GM12891 (cell line): ENCODE results near the gene TSC1.

Experiments
- PAX5 ChIP-seq: IDR thresholded peaks from 2 replicates; pipeline ENCODE4 v1.6.1; 2011; ENCODE audit warnings: low read length, moderate library complexity, mild to moderate bottlenecking; ENCODE audit not compliant: insufficient read depth, severe bottlenecking
- POLR2A ChIP-seq: IDR thresholded peaks from 2 replicates; pipeline ENCODE4 v1.6.1; 2011; ENCODE audit warnings: low read depth, low read length, control low read depth
- POLR2AphosphoS5 ChIP-seq: IDR thresholded peaks from 2 replicates; pipeline ENCODE4 v1.6.1; 2011; ENCODE audit warnings: low read depth, low read length, control low read depth
- SPI1 ChIP-seq: IDR thresholded peaks from 2 replicates; pipeline ENCODE4 v1.6.1; 2011; ENCODE audit warnings: low read depth, low read length, control low read depth
- TAF1 ChIP-seq: IDR thresholded peaks from 2 replicates; pipeline ENCODE4 v1.6.1; 2011; ENCODE audit warnings: low read depth, low read length, control low read depth

GRCh38 chr9:132877458-132877823 is 67.0 kb downstream of the TSC1 start:
- no peak for TF ChIP-seq POLR2A
- TF ChIP-seq TAF1 = no peak
- no peak for TF ChIP-seq POLR2AphosphoS5
- TF ChIP-seq SPI1 = no peak
- no peak for TF ChIP-seq PAX5
